Esophagus squamous epithelium (tissue), 5 donors: ENCODE measurements around the gene TAOK1. TPM values are rescaled to one million over a fixed set of nuclear protein-coding genes. Genes with fewer than 3 reads are reported as not detected.

Source experiments
- DNase-seq: peaks from one replicate; lab custom pipeline; 2025; lab: John Stamatoyannopoulos, UW
- H3K27ac ChIP-seq, 4 donors: fragments of 200-600 bp; sonication (generic); one replicate each; pipeline ENCODE4 v1.5.1; 2016 to 2019; ENCODE audit warnings: mild to moderate bottlenecking in 1 of 4
- H3K27me3 ChIP-seq, 4 donors: fragments of 200-600 bp; sonication (generic); 1 replicate in 3 of 4; 2 replicates in 1 of 4; pipeline versions ENCODE4 v1.5.1 to v1.6.0; 2017 to 2021; ENCODE audit warnings: antibody characterized with exemption in 1 of 4
- H3K36me3 ChIP-seq, 3 donors: fragments of 200-600 bp; sonication (generic); one replicate each; pipeline ENCODE4 v1.5.1; 2016 to 2019
- H3K4me1 ChIP-seq, 3 donors: fragments of 200-600 bp; sonication (generic); one replicate each; pipeline ENCODE4 v1.5.1; 2017 to 2019
- H3K4me3 ChIP-seq, 4 donors: fragments of 200-600 bp; sonication (generic); 1 replicate in 3 of 4; 2 replicates in 1 of 4; pipeline ENCODE4 v1.5.1; 2016 to 2019; ENCODE audit warnings: mild to moderate bottlenecking in 2 of 4, moderate library complexity in 1 of 4
- H3K9me3 ChIP-seq, 3 donors: fragments of 200-600 bp; sonication (generic); one replicate each; pipeline ENCODE4 v1.5.1; 2016 to 2019
- CTCF ChIP-seq, 6 experiments: fragments of 450-650 bp in 4 of 6; fragments of 200-600 bp in 2 of 6; sonication (generic) in 2 of 6; IDR thresholded peaks; one replicate each; pipeline ENCODE4 v1.5.1; 2016 to 2019; ENCODE audit warnings: antibody characterized with exemption in 6 of 6, mild to moderate bottlenecking in 4 of 6, moderate library complexity in 4 of 6
- POLR2A ChIP-seq, 4 donors: fragments of 450-650 bp; IDR thresholded peaks; one replicate each; pipeline ENCODE4 v1.6.1; 2017; ENCODE audit warnings: antibody characterized with exemption in 4 of 4, mild to moderate bottlenecking in 4 of 4, moderate library complexity in 3 of 4
- WGBS, 2 donors: methylation state at CpG; one replicate each; pipeline ENCODE4 v1.1.5; 2018; 5-methylcytosine and 5-hydroxymethylcytosine counted together
- intact Hi-C: fragments of 100-400 bp; cut with DNase I; formaldehyde crosslinking; loops from one replicate; pipeline ENCODE4 v1.15.0; 2022
- total RNA-seq, 4 donors: library from RNA; depleted of rRNA; stranded (reverse); fragments of >200 nt; gene quantifications; one replicate each; pipeline ENCODE4 v1.1.0, GENCODE V29; 2016
- donor health status: DM: yes; HTN: yes; CAD: no.

The TAOK1 gene
- total RNA-seq, 4 donors from 2014 or later: 24.9 to 41.4 (median 38.7) TPM

GRCh38 chr17:29586676-29587469, 196.7 kb downstream of the TAOK1 start:
- no peak for TF ChIP-seq POLR2A (IDR thresholded peaks at IDR 0.05)
- TF ChIP-seq CTCF (IDR thresholded peaks at IDR 0.05): no peak
- Histone ChIP-seq H3K4me1 (peaks cover 74 to 94% (median 75%) of the 10 kb centered on the region in 3 donors), H3K4me3 (peak overlapping the region in 2 of 4 donors; percentile 84 to 91), H3K27ac (peak overlapping the region; percentile 90 to 95 (median 92)), H3K36me3 (peaks cover 0 to 13% (median 0%) of the 10 kb centered on the region in 3 donors), H3K27me3 (no peaks in the 10 kb centered on the region), H3K9me3 (no peaks in the 10 kb centered on the region)
- WGBS, 2 donors: 28 to 41% methylated on average over 3 to 4 of the region's 9 CpGs
- intact Hi-C loops: no loop called here
- no peak for DNase-seq

GRCh38 chr17:29587591-29587990, 197.4 kb downstream of the TAOK1 start:
- Histone ChIP-seq H3K9me3 (no peaks in the 10 kb centered on the region), H3K36me3 (peaks cover 0 to 6% (median 0%) of the 10 kb centered on the region in 3 donors), H3K27me3 (no peaks in the 10 kb centered on the region), H3K4me3 (peak overlapping the region in 3 of 4 donors; percentile 84 to 91 (median 84)), H3K27ac (peak overlapping the region; percentile 90 to 95 (median 92)), H3K4me1 (peaks cover 74 to 94% (median 78%) of the 10 kb centered on the region in 3 donors)
- TF ChIP-seq POLR2A (IDR thresholded peaks at IDR 0.05) (no peak), CTCF (IDR thresholded peaks at IDR 0.05) (no peak)
- DNase-seq: no peak
- WGBS, 2 donors: 42 to 83% methylated on average over 1 to 4 of the region's 6 CpGs
- intact Hi-C loops: no loop called here

- 0% methylated on average over 3 of the region's 8 CpGs; no CpG with 5 or more reads in 1 of the 2 donors for WGBS, 2 donors
These were observed 197.9 kb downstream of the TAOK1 start for GRCh38 chr17:29588017-29588561.

GRCh38 chr17:29588562-29589411, 198.6 kb downstream of the TAOK1 start:
- WGBS, 2 donors: 4% methylated on average over 3 of the region's 72 CpGs; no CpG with 5 or more reads in 1 of the 2 donors
- peaks cover 68 to 89% (median 69%) of the 10 kb centered on the region in 3 donors for H3K4me1 ChIP-seq
- H3K27ac ChIP-seq: peak overlapping the region; percentile 90 to 95 (median 92)

More at GRCh38 chr17:29588017-29588561, 197.9 kb downstream of the TAOK1 start:
- intact Hi-C loops: no loop called here
- Histone ChIP-seq H3K36me3 (peaks cover 0 to 1% (median 0%) of the 10 kb centered on the region in 3 donors), H3K27me3 (no peaks in the 10 kb centered on the region), H3K27ac (peak overlapping the region; percentile 90 to 95 (median 92)), H3K9me3 (no peaks in the 10 kb centered on the region), H3K4me1 (peaks cover 72 to 93% (median 75%) of the 10 kb centered on the region in 3 donors), H3K4me3 (peak overlapping the region; percentile 70 to 91 (median 84))
- no peak for DNase-seq
- no peak for TF ChIP-seq CTCF (IDR thresholded peaks at IDR 0.05)
- no peak for TF ChIP-seq POLR2A (IDR thresholded peaks at IDR 0.05)

More at GRCh38 chr17:29588562-29589411, 198.6 kb downstream of the TAOK1 start:
- Histone ChIP-seq H3K4me3 (peak overlapping the region; percentile 70 to 91 (median 84)), H3K36me3 (no peaks in the 10 kb centered on the region), H3K9me3 (no peaks in the 10 kb centered on the region), H3K27me3 (no peaks in the 10 kb centered on the region)
- TF ChIP-seq CTCF (IDR thresholded peaks at IDR 0.05) (peak in 1 of 6 experiments; percentile 27), POLR2A (IDR thresholded peaks at IDR 0.05) (no peak)
- no peak for DNase-seq
- intact Hi-C loops: no loop called here
